HepG2 (cell line): ENCODE measurements around the gene SOCS7. TPM values are rescaled to one million over a fixed set of nuclear protein-coding genes. Genes with fewer than 3 reads are reported as not detected.

Source experiments
- ATAC-seq: fragments of 200-7000 bp; cut with Tn5 transposase; 3 replicates; pipeline ENCODE4 v1.9.1; 2020; ENCODE audit warnings: mild to moderate bottlenecking, moderate library complexity
- BruUV-seq: library from RNA; stranded (reverse); fragments of 400-500 nt; replicated peaks from 2 replicates; lab custom pipeline; 2021; lab: Mats Ljungman, UMichigan
- CTCF ChIA-PET: fragments of 300-600 bp; formaldehyde crosslinking; extraction: SDS; loops from one replicate; lab custom pipeline; 2021; ENCODE audit warnings: low total read pairs, inconsistent platforms, low intra/inter-chr PET ratio; lab: Yijun Ruan, JAX
- POLR2A ChIA-PET: fragments of 350-600 bp; sonication (Branson Sonifier 250); formaldehyde crosslinking; loops from one replicate; lab custom pipeline; 2020; ENCODE audit warnings: antibody characterized with exemption, inconsistent platforms; lab: Yijun Ruan, JAX
- DNase-seq: peaks from one replicate; pipeline ENCODE4 v3.0.0-alpha.2; 2015; ENCODE audit warnings: low spot score
- FAIRE-seq: peaks from 3 replicates; lab custom pipeline; 2011; peaks lifted over from hg19 to GRCh38; lab: Jason Lieb, UNC
- H2AFZ ChIP-seq: one replicate; pipeline ENCODE4 v1.6.1; 2011; ENCODE audit warnings: low read length, inconsistent platforms
- H3K27ac ChIP-seq: fragments of 300-600 bp; 3 replicates; pipeline ENCODE4 v1.8.0; 2011; ENCODE audit warnings: mixed run types, mild to moderate bottlenecking, mixed read lengths, low read length, inconsistent platforms; ENCODE audit not compliant: insufficient read depth; ENCODE audit errors: extremely low read length
- H3K27me3 ChIP-seq, 2 experiments: fragments of 200-600 bp in 1 of 2; 2 replicates in 1 of 2; 3 replicates in 1 of 2; pipeline versions ENCODE4 v1.6.0 to v1.8.0; 2011; ENCODE audit warnings: low read length in 2 of 2, mild to moderate bottlenecking in 2 of 2, moderate library complexity in 2 of 2, inconsistent platforms in 1 of 2; ENCODE audit not compliant: insufficient read depth in 2 of 2, control insufficient read depth in 1 of 2
- H3K36me3 ChIP-seq, 2 experiments: fragments of 200-600 bp in 1 of 2; replicated peaks in 1 of 2; 2 replicates in 1 of 2; 3 replicates in 1 of 2; pipeline versions ENCODE4 v1.5.1 to v1.8.0; 2011; ENCODE audit warnings: low read length in 2 of 2, inconsistent platforms in 1 of 2; ENCODE audit not compliant: insufficient read depth in 2 of 2, control insufficient read depth in 1 of 2
- H3K4me1 ChIP-seq: 2 replicates; pipeline ENCODE4 v1.5.1; 2012; ENCODE audit warnings: low read length, inconsistent platforms; ENCODE audit not compliant: insufficient read depth
- H3K4me2 ChIP-seq: 2 replicates; pipeline ENCODE4 v1.6.0; 2011; ENCODE audit warnings: low read depth, low read length, inconsistent platforms
- H3K4me3 ChIP-seq, 3 experiments: fragments of 200-600 bp in 1 of 3; sonication (generic), shearing (Covaris generic) in 1 of 3; replicated peaks in 1 of 3; 2 replicates each; pipeline ENCODE4 v1.5.1; 2011 to 2016; ENCODE audit warnings: low read length in 3 of 3, inconsistent platforms in 2 of 3, low read depth in 2 of 3, mild to moderate bottlenecking in 2 of 3, control low read depth in 1 of 3, mixed read lengths in 1 of 3; ENCODE audit not compliant: insufficient read depth in 1 of 3
- H3K79me2 ChIP-seq: one replicate; pipeline ENCODE4 v1.6.1; 2011; ENCODE audit warnings: low read length, inconsistent platforms; ENCODE audit not compliant: insufficient read depth
- H3K9ac ChIP-seq: 2 replicates; pipeline ENCODE4 v1.6.0; 2011; ENCODE audit warnings: mild to moderate bottlenecking, low read depth, low read length, inconsistent platforms; ENCODE audit not compliant: insufficient read depth
- H3K9me3 ChIP-seq: 2 replicates; pipeline ENCODE4 v1.5.1; 2012; ENCODE audit warnings: mild to moderate bottlenecking, low read length
- H4K20me1 ChIP-seq: 2 replicates; pipeline ENCODE4 v1.6.0; 2011; ENCODE audit warnings: inconsistent platforms, mild to moderate bottlenecking, low read length, moderate library complexity; ENCODE audit not compliant: insufficient read depth
- ATF7 ChIP-seq, 2 experiments: fragments of 450-650 bp in 1 of 2; sonication (generic) in 1 of 2; formaldehyde crosslinking in 1 of 2; IDR thresholded peaks; 2 replicates each; pipeline versions ENCODE4 v1.4.0 to v1.6.1; 2016 to 2020; ENCODE audit warnings: antibody characterized with exemption in 1 of 2, mild to moderate bottlenecking in 1 of 2, missing genetic modification reagents in 1 of 2
- GFI1 ChIP-seq: sonication (generic); formaldehyde crosslinking; IDR thresholded peaks from 2 replicates; pipeline ENCODE4 v1.5.0; 2020; ENCODE audit warnings: missing genetic modification reagents, mild to moderate bottlenecking, borderline replicate concordance
- MED1 ChIP-seq: sonication (generic); formaldehyde crosslinking; IDR thresholded peaks from 2 replicates; pipeline ENCODE4 v1.4.0; 2020; ENCODE audit warnings: missing genetic modification reagents
- REL ChIP-seq: sonication (generic); formaldehyde crosslinking; conservative IDR thresholded peaks from 2 replicates; pipeline ENCODE4 v1.8.0; 2022; ENCODE audit warnings: mild to moderate bottlenecking, missing genetic modification reagents, moderate library complexity
- SOX5 ChIP-seq: IDR thresholded peaks from 2 replicates; pipeline ENCODE4 v1.6.1; 2016; ENCODE audit warnings: borderline replicate concordance
- WIZ ChIP-seq: sonication (generic); formaldehyde crosslinking; IDR thresholded peaks from 2 replicates; pipeline ENCODE4 v1.5.1; 2020; ENCODE audit warnings: mild to moderate bottlenecking, missing genetic modification reagents
- ZNF263 ChIP-seq: sonication (generic); formaldehyde crosslinking; IDR thresholded peaks from 2 replicates; pipeline ENCODE4 v1.4.0; 2020; ENCODE audit warnings: missing genetic modification reagents
- ZNF292 ChIP-seq: sonication (generic); formaldehyde crosslinking; IDR thresholded peaks from 2 replicates; pipeline ENCODE4 v1.8.1; 2022; ENCODE audit warnings: mild to moderate bottlenecking, low read depth, missing genetic modification reagents, borderline replicate concordance
- WGBS: methylation state at CpG from one replicate; pipeline ENCODE4 v1.1.6; 2017; ENCODE audit warnings: low lambda C conversion rate; 5-methylcytosine and 5-hydroxymethylcytosine counted together
- in situ Hi-C: cut with HindIII; loops from 2 replicates; pipeline ENCODE4 v1.10.0; 2017; ENCODE audit warnings: low pct_unique_long_range_greater_than_20kb; ENCODE audit not compliant: extremely low pct_ligation_motif_present
- intact Hi-C: fragments of 100-400 bp; cut with micrococcal nuclease; formaldehyde crosslinking; loops from one replicate; pipeline ENCODE4 v1.10.0; 2022; ENCODE audit not compliant: unreplicated experiment
- polyA plus RNA-seq, 8 experiments: library from polyadenylated mRNA; depleted of rRNA in 3 of 8; stranded (reverse) in 7 of 8; unstranded in 1 of 8; fragments of >200 nt; fragmentation: Illumina TruSeq in 4 of 8; extraction: Trizol in 4 of 8; gene quantifications; 2 replicates each; pipeline versions ENCODE4 v1.2.1 to v1.2.3, GENCODE V29; 2011 to 2016; ENCODE audit warnings: low read depth in 4 of 8, missing spikeins in 1 of 8, mixed read lengths in 1 of 8; ENCODE audit not compliant: insufficient read depth in 1 of 8
- total RNA-seq, 5 experiments: library from RNA; depleted of rRNA; stranded (reverse); fragments of >200 nt; fragmentation: Illumina TruSeq; extraction: Trizol; gene quantifications; 2 replicates each; pipeline ENCODE4 v1.2.3, GENCODE V29; 2016; ENCODE audit warnings: low read depth in 1 of 5
- TF ChIP-seq, protein P1 (sequence below): sonication (generic); formaldehyde crosslinking; IDR thresholded peaks from 2 replicates; pipeline ENCODE4 v1.4.0; 2020; ENCODE audit warnings: low read depth, missing genetic modification reagents
- TF ChIP-seq, protein P2 (sequence below): sonication (generic); formaldehyde crosslinking; IDR thresholded peaks from 2 replicates; pipeline ENCODE4 v1.4.0; 2020; ENCODE audit warnings: missing genetic modification reagents, mild to moderate bottlenecking, borderline replicate concordance

SOCS7 gene
- total and polyA plus RNA-seq, 2 of the 13 experiments (the other 11 are each of a cell fraction or from before 2014, with no cell fraction given), result 19.2 to 24.2 TPM

DNA sequence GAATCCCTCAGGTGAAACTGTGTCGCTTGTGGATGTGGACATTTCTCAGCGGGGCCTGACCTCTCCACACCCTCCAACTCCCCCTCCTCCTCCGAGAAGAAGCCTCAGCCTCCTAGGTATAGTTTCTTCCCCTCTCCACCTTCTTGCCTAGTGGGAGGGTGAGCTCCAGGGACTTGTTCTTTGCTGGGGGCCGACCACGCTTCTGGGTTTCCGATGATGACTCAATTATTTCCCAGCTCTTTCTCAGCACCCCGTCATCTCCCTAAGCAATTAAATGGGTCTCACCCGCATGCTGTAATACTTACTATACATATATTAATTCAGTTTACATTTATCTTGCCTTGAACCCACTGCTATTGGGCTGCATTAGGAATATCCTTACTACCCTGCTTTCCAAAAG is 13.1 kb downstream of the SOCS7 start:
- H4K20me1 ChIP-seq, result no peaks in the 10 kb centered on the region
- H2AFZ ChIP-seq, result no peak overlapping the region
- DNase-seq, result no peak
- no peak overlapping the region for H3K27ac ChIP-seq
- WGBS, result 98% methylated on average over 8 of the region's 8 CpGs
- H3K79me2 ChIP-seq, result peaks cover 20% of the 10 kb centered on the region
- intact Hi-C loops (no loop called here), in situ Hi-C loops (no loop called here)
- FAIRE-seq, result no peak
- ChIA-PET CTCF (no interaction called here), POLR2A (interaction anchor here (1.0 to 2.4 kb wide), 2 partner anchors 13 to 50 kb away, joined by 3 to 8 read pairs; partner anchors contain the start of gene SOCS7)
- no peak overlapping the region for H3K4me3 ChIP-seq
- no peak overlapping the region for H3K4me2 ChIP-seq
- H3K36me3 ChIP-seq, result peaks cover 27 to 76% of the 10 kb centered on the region in 2 experiments
- H3K4me1 ChIP-seq, result peaks cover 3% of the 10 kb centered on the region
- no peaks in the 10 kb centered on the region for H3K27me3 ChIP-seq
- no peaks in the 10 kb centered on the region for H3K9me3 ChIP-seq
- H3K9ac ChIP-seq, result no peak overlapping the region
- no peak for ATAC-seq
- TF ChIP-seq ATF7 (IDR thresholded peaks at IDR 0.05), result no peak
- TF ChIP-seq ATF7 (CRISPR knock-in tag; IDR thresholded peaks at IDR 0.05), result no peak
- no peak for TF ChIP-seq WIZ (CRISPR knock-in tag)
- TF ChIP-seq MED1 (CRISPR knock-in tag), result no peak
- no peak for TF ChIP-seq GFI1 (CRISPR knock-in tag)
- TF ChIP-seq REL (CRISPR knock-in tag), result no peak
- TF ChIP-seq, protein P1, sequence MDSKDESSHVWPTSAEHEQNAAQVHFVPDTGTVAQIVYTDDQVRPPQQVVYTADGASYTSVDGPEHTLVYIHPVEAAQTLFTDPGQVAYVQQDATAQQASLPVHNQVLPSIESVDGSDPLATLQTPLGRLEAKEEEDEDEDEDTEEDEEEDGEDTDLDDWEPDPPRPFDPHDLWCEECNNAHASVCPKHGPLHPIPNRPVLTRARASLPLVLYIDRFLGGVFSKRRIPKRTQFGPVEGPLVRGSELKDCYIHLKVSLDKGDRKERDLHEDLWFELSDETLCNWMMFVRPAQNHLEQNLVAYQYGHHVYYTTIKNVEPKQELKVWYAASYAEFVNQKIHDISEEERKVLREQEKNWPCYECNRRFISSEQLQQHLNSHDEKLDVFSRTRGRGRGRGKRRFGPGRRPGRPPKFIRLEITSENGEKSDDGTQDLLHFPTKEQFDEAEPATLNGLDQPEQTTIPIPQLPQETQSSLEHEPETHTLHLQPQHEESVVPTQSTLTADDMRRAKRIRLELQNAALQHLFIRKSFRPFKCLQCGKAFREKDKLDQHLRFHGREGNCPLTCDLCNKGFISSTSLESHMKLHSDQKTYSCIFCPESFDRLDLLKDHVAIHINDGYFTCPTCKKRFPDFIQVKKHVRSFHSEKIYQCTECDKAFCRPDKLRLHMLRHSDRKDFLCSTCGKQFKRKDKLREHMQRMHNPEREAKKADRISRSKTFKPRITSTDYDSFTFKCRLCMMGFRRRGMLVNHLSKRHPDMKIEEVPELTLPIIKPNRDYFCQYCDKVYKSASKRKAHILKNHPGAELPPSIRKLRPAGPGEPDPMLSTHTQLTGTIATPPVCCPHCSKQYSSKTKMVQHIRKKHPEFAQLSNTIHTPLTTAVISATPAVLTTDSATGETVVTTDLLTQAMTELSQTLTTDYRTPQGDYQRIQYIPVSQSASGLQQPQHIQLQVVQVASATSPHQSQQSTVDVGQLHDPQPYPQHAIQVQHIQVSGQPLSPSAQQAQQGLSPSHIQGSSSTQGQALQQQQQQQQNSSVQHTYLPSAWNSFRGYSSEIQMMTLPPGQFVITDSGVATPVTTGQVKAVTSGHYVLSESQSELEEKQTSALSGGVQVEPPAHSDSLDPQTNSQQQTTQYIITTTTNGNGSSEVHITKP (CRISPR knock-in tag), result no peak
- TF ChIP-seq, protein P2, sequence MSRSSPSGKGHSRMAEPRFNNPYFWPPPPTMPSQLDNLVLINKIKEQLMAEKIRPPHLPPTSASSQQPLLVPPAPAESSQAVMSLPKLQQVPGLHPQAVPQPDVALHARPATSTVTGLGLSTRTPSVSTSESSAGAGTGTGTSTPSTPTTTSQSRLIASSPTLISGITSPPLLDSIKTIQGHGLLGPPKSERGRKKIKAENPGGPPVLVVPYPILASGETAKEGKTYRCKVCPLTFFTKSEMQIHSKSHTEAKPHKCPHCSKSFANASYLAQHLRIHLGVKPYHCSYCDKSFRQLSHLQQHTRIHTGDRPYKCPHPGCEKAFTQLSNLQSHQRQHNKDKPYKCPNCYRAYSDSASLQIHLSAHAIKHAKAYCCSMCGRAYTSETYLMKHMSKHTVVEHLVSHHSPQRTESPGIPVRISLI (CRISPR knock-in tag), result no peak
- TF ChIP-seq ZNF263 (CRISPR knock-in tag), result no peak
- no peak for TF ChIP-seq ZNF292
- TF ChIP-seq SOX5 (CRISPR knock-in tag), result no peak
- TF ChIP-seq, all 625 proteins: peak for 0
- no TSS peak for BruUV-seq
